H9 (cell line): ENCODE data around the gene IFNA4. TPM values are rescaled to one million over a fixed set of nuclear protein-coding genes. Genes with fewer than 3 reads are reported as not detected.

Source experiments
- DNase-seq: peaks from one replicate; pipeline ENCODE4 v3.0.0-alpha.2; 2017
- H2AFZ ChIP-seq: one replicate; pipeline ENCODE4 v1.6.1; 2013; ENCODE audit warnings: mild to moderate bottlenecking, low read length, control low read depth, moderate library complexity
- H2AK5ac ChIP-seq: 2 replicates; pipeline ENCODE4 v1.6.1; 2013; ENCODE audit warnings: low read length, control low read depth, mixed read lengths; ENCODE audit not compliant: insufficient read length
- H2BK120ac ChIP-seq: one replicate; pipeline ENCODE4 v1.6.1; 2013; ENCODE audit warnings: low read depth, mild to moderate bottlenecking, low read length, control low read depth, inconsistent platforms; ENCODE audit not compliant: poor library complexity, severe bottlenecking
- H2BK12ac ChIP-seq: 2 replicates; pipeline ENCODE4 v1.6.1; 2013; ENCODE audit warnings: low read length, control low read depth, mixed read lengths, low read depth; ENCODE audit not compliant: insufficient read length
- H2BK15ac ChIP-seq: 2 replicates; pipeline ENCODE4 v1.6.1; 2013; ENCODE audit warnings: low read depth, low read length, control low read depth
- H2BK20ac ChIP-seq: one replicate; pipeline ENCODE4 v1.6.1; 2013; ENCODE audit warnings: low read depth, mild to moderate bottlenecking, low read length, control low read depth, inconsistent platforms; ENCODE audit not compliant: poor library complexity, severe bottlenecking
- H2BK5ac ChIP-seq: 2 replicates; pipeline ENCODE4 v1.6.1; 2013; ENCODE audit warnings: low read length, control low read depth, mixed read lengths; ENCODE audit not compliant: insufficient read length
- H3K14ac ChIP-seq: 2 replicates; pipeline ENCODE4 v1.6.1; 2013; ENCODE audit warnings: low read length, control low read depth; ENCODE audit not compliant: insufficient read depth
- H3K18ac ChIP-seq: 2 replicates; pipeline ENCODE4 v1.6.1; 2013; ENCODE audit warnings: low read depth, mild to moderate bottlenecking, mixed read lengths, low read length, control low read depth; ENCODE audit not compliant: insufficient read length
- H3K23ac ChIP-seq: 2 replicates; pipeline ENCODE4 v1.6.1; 2013; ENCODE audit warnings: low read length, control low read depth, mixed read lengths, low read depth; ENCODE audit not compliant: insufficient read length
- H3K23me2 ChIP-seq: 2 replicates; pipeline ENCODE4 v1.6.1; 2013; ENCODE audit warnings: low read depth, mild to moderate bottlenecking, mixed read lengths, low read length, control low read depth; ENCODE audit not compliant: insufficient read length, poor library complexity, severe bottlenecking
- H3K27ac ChIP-seq: 2 replicates; pipeline ENCODE4 v1.5.1; 2013; ENCODE audit warnings: low read length, control low read depth, mixed read lengths, low read depth; ENCODE audit not compliant: insufficient read length
- H3K27me3 ChIP-seq: 2 replicates; pipeline ENCODE4 v1.6.1; 2013; ENCODE audit warnings: low read length, control low read depth, inconsistent platforms; ENCODE audit not compliant: insufficient read depth
- H3K4ac ChIP-seq: 2 replicates; pipeline ENCODE4 v1.6.1; 2013; ENCODE audit warnings: low read depth, mild to moderate bottlenecking, control low read depth, inconsistent platforms, low read length, moderate library complexity
- H3K4me1 ChIP-seq: 2 replicates; pipeline ENCODE4 v1.6.1; 2013; ENCODE audit warnings: low read length, control low read depth, inconsistent platforms; ENCODE audit not compliant: insufficient read depth
- H3K4me2 ChIP-seq: 2 replicates; pipeline ENCODE4 v1.6.1; 2013; ENCODE audit warnings: low read length, control low read depth, mixed read lengths; ENCODE audit not compliant: insufficient read length, insufficient read depth
- H3K56ac ChIP-seq: 2 replicates; pipeline ENCODE4 v1.6.1; 2013; ENCODE audit warnings: low read depth, mild to moderate bottlenecking, mixed read lengths, low read length, control low read depth; ENCODE audit not compliant: insufficient read length
- H3K79me1 ChIP-seq: 2 replicates; pipeline ENCODE4 v1.6.1; 2013; ENCODE audit warnings: low read depth, mild to moderate bottlenecking, moderate library complexity, low read length, control low read depth, inconsistent platforms; ENCODE audit not compliant: insufficient read depth, poor library complexity, severe bottlenecking
- H3K79me2 ChIP-seq: 2 replicates; pipeline ENCODE4 v1.6.1; 2013; ENCODE audit warnings: low read length, control low read depth, inconsistent platforms; ENCODE audit not compliant: insufficient read depth
- H3K9ac ChIP-seq: 2 replicates; pipeline ENCODE4 v1.6.1; 2013; ENCODE audit warnings: low read length, control low read depth, mixed read lengths; ENCODE audit not compliant: insufficient read length; ENCODE audit errors: extremely low read depth
- H3K9me3 ChIP-seq: one replicate; pipeline ENCODE4 v1.6.1; 2013; ENCODE audit warnings: low read depth, low read length, inconsistent platforms; ENCODE audit not compliant: control insufficient read depth
- H3T11ph ChIP-seq: one replicate; pipeline ENCODE4 v1.6.1; 2013; ENCODE audit warnings: mild to moderate bottlenecking, low read length, control low read depth, inconsistent platforms
- H4K20me1 ChIP-seq: one replicate; pipeline ENCODE4 v1.6.1; 2013; ENCODE audit not compliant: control insufficient read depth, insufficient read length, insufficient read depth
- H4K5ac ChIP-seq: 2 replicates; pipeline ENCODE4 v1.6.1; 2013; ENCODE audit warnings: low read depth, mild to moderate bottlenecking, mixed read lengths, low read length, control low read depth; ENCODE audit not compliant: insufficient read length
- H4K8ac ChIP-seq: replicated peaks from 2 replicates; pipeline ENCODE4 v1.6.1; 2013; ENCODE audit warnings: low read length, control low read depth, mixed read lengths, low read depth; ENCODE audit not compliant: insufficient read length
- H4K91ac ChIP-seq: 2 replicates; pipeline ENCODE4 v1.6.1; 2013; ENCODE audit warnings: low read depth, mild to moderate bottlenecking, moderate library complexity, mixed read lengths, low read length, control low read depth; ENCODE audit not compliant: insufficient read length
- H3K27ac Mint-ChIP-seq, 3 experiments: 2 replicates in 2 of 3; 3 replicates in 1 of 3; pipeline ENCODE4 v1.8.0; 2020 to 2021; ENCODE audit warnings: mixed read lengths in 3 of 3, mild to moderate bottlenecking in 1 of 3, moderate library complexity in 1 of 3
- H3K27me3 Mint-ChIP-seq: 2 replicates; pipeline ENCODE4 v1.8.0; 2021; ENCODE audit warnings: low read depth, mild to moderate bottlenecking, moderate library complexity, mixed read lengths
- H3K36me3 Mint-ChIP-seq, 3 experiments: 2 replicates in 2 of 3; 3 replicates in 1 of 3; pipeline ENCODE4 v1.8.0; 2020 to 2021; ENCODE audit warnings: low read depth in 3 of 3, mixed read lengths in 3 of 3; ENCODE audit not compliant: insufficient read depth in 1 of 3
- H3K4me1 Mint-ChIP-seq, 2 experiments: 2 replicates each; pipeline ENCODE4 v1.8.0; 2020; ENCODE audit warnings: mixed read lengths in 2 of 2
- H3K4me3 Mint-ChIP-seq, 2 experiments: 2 replicates in 1 of 2; 3 replicates in 1 of 2; pipeline ENCODE4 v1.8.0; 2020 to 2021; ENCODE audit warnings: mild to moderate bottlenecking in 2 of 2, mixed read lengths in 2 of 2, moderate library complexity in 1 of 2
- H3K9me3 Mint-ChIP-seq, 2 experiments: 2 replicates in 1 of 2; 3 replicates in 1 of 2; pipeline ENCODE4 v1.8.0; 2020; ENCODE audit warnings: mild to moderate bottlenecking in 2 of 2, mixed read lengths in 2 of 2, moderate library complexity in 1 of 2
- CTCF ChIP-seq: fragments of 200-600 bp; sonication (generic); conservative IDR thresholded peaks from 3 replicates; pipeline ENCODE4 v1.8.0; 2021; ENCODE audit warnings: antibody characterized with exemption, mild to moderate bottlenecking
- WGBS: extraction: QIAGEN DNeasy Blood & Tissue Kit; methylation state at CpG from one replicate; pipeline ENCODE4 v1.1.7; 2013; ENCODE audit warnings: missing lambda C conversion rate, low lambda C conversion rate, mixed read lengths; ENCODE audit not compliant: insufficient read length; ENCODE audit errors: extremely low coverage; 5-methylcytosine and 5-hydroxymethylcytosine counted together
- total RNA-seq: library from RNA; stranded (reverse); gene quantifications from 2 replicates; pipeline ENCODE4 v1.2.1, GENCODE V29; 2021

IFNA4 gene
- total RNA-seq, 1 experiment from 2014 or later = not detected

- Histone ChIP-seq H3K27me3 (no peaks in the 10 kb centered on the region), H4K5ac (no peak within 1 kb of the TSS), H3K14ac (no peak within 1 kb of the TSS), H2AFZ (no peak within 1 kb of the TSS), H3K9me3 (no peaks in the 10 kb centered on the region), H2BK12ac (no peak within 1 kb of the TSS), H4K20me1 (no peaks in the 10 kb centered on the region), H3K79me2 (no peaks in the 10 kb centered on the region), H3K23me2 (no peaks in the 10 kb centered on the region), H2BK15ac (no peak within 1 kb of the TSS), H3K79me1 (no peaks in the 10 kb centered on the region), H2BK120ac (no peak within 1 kb of the TSS), H3K18ac (no peak within 1 kb of the TSS), H3K27ac (no peak within 1 kb of the TSS), H3T11ph (no peak within 1 kb of the TSS), H3K4me1 (no peaks in the 10 kb centered on the region), H3K4ac (no peak within 1 kb of the TSS), H3K23ac (no peak within 1 kb of the TSS), H2BK5ac (no peak within 1 kb of the TSS), H3K4me2 (no peak within 1 kb of the TSS), H2BK20ac (no peak within 1 kb of the TSS), H4K91ac (no peak within 1 kb of the TSS), H3K9ac (no peak within 1 kb of the TSS), H2AK5ac (no peak within 1 kb of the TSS), H3K56ac (no peak within 1 kb of the TSS), H4K8ac (no peak within 1 kb of the TSS)
- DNase-seq = no peak
- WGBS = no CpG with 5 or more reads among the region's 1 CpG
- Mint-ChIP-seq H3K27me3 (no peaks in the 10 kb centered on the region; the same call in 1 of the 2 replicates), H3K36me3 (no peaks in the 10 kb centered on the region), H3K4me1 (peaks cover 0 to 3% of the 10 kb centered on the region in 2 experiments; a peak in 1 of 4 replicates), H3K27ac (no peak within 1 kb of the TSS; a peak in 2 of 7 replicates), H3K4me3 (no peak within 1 kb of the TSS), H3K9me3 (no peaks in the 10 kb centered on the region)
- TF ChIP-seq CTCF = peak; percentile 55
Measured at GRCh38 chr9:21141427-21141882, 45.9 kb downstream of the IFNA4 start, which contains the start of gene IFNW1. TSS of gene IFNW1 (minus strand) at chr9:21141832. CDS start at chr9:21141570, 262 bp downstream.
